AG09319 (cell line): Measurements from ENCODE around the gene ADAP1.
A peak's percentile ranks its signal among the peaks of the same experiment; 100 is the strongest.

ENCODE experiments used
- DNase-seq: peaks from one replicate; pipeline ENCODE4 v3.0.0-alpha.2; 2010; ENCODE audit warnings: low read depth; ENCODE audit errors: extremely low read depth
- TF ChIP-seq, protein P1 (sequence below): IDR thresholded peaks from 2 replicates; pipeline ENCODE4 v1.5.1; 2011; ENCODE audit warnings: low read depth, mild to moderate bottlenecking, inconsistent platforms, low read length, moderate library complexity

The ADAP1 gene

DNA sequence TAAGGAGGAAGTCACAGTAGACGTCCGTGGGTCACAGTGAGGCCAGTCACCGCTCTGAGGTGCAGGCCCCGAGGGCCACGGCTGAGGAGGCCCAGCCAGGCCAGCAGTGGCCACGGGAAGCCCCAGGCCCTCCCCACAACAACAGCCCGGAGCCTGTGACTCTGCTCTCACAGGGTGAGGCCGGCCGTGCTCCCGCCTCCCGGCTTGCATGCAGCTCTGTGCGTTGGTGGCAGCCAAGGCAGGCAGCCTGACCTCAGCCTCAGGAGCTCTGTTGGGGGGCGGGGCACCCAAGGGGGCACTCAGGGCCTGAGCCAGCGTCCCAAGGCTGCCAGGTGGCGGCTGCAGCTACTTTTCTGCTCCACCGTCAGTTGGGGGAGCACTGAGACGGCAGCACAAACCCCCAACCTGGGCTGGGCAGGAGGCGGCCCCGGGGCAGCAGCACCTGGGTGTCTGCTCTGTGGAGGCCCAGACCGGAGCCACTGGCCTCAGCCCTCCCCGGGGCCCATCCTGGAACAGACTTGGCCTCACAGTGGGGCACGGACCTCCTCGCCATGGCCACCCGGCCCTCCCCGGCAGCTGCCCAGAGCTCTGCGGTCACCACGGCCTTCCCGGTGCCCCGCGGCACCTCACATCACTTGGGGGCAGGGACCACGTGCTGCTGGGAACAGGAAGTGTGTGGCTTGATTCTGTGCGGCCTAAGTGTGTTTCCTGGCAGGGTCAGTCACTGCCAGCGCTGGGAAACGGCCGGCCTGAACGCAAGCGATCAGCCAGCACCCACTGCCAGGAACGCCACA lies 41.8 kb upstream of the ADAP1 start:
- DNase-seq, result no peak
- TF ChIP-seq, protein P1, sequence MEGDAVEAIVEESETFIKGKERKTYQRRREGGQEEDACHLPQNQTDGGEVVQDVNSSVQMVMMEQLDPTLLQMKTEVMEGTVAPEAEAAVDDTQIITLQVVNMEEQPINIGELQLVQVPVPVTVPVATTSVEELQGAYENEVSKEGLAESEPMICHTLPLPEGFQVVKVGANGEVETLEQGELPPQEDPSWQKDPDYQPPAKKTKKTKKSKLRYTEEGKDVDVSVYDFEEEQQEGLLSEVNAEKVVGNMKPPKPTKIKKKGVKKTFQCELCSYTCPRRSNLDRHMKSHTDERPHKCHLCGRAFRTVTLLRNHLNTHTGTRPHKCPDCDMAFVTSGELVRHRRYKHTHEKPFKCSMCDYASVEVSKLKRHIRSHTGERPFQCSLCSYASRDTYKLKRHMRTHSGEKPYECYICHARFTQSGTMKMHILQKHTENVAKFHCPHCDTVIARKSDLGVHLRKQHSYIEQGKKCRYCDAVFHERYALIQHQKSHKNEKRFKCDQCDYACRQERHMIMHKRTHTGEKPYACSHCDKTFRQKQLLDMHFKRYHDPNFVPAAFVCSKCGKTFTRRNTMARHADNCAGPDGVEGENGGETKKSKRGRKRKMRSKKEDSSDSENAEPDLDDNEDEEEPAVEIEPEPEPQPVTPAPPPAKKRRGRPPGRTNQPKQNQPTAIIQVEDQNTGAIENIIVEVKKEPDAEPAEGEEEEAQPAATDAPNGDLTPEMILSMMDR, result no peak

DNA sequence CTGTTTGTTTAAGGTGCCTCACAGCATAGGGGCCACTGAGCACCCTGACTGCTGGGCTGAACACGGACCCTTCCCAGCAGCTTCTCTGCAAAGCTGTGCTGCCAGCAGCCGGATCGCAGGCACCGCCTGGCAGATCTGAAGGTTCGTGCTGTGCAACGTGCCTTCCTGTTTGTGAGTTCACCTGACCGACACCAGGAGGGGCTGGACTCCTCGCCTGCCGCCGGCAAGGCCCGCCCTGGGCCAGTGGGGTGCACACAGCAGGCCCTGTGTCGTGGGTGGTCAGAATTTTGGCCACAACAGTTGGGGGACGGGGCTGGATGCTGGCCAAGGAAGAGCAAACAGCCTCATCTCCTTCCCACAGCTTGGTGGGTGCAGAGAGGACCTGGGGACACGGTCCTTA lies 41.1 kb upstream of the ADAP1 start:
- TF ChIP-seq, protein P1, result no peak
- DNase-seq, result no peak

DNA sequence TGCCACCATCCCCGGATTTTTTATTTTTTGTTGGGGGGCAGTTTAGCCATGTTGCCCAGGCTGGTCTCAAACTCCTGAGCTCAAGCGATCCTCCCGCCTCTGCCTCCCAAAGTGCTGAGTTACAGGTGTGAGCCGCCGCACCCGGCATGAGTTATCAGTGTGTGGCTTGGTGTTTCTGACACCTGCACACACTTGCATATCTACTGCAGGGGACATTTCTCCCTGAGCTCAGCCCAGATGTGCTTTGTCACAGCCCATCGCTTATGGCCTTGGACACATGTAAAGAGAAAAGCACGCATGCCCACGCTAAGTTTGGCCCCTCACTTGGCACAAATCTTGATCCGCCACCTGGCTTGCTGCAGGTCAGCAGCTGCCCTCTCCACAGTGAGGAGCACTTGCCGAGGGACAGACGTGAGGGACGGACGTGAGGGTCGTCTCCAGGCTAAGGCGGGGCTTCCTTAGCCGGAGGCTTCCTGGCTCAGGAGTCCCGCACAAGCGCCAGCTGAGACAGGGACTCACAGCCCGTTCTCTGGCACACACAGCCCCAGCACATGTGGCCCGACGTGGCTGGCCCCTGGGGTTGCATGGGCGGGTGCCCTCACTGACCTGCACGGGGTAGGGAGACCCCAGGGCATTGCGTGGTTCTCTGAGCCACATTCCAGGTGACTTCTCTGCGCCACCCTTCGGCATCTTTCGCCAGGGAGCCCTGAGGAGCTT lies 40.3 kb upstream of the ADAP1 start:
- DNase-seq, result no peak
- TF ChIP-seq, protein P1, result no peak

DNA sequence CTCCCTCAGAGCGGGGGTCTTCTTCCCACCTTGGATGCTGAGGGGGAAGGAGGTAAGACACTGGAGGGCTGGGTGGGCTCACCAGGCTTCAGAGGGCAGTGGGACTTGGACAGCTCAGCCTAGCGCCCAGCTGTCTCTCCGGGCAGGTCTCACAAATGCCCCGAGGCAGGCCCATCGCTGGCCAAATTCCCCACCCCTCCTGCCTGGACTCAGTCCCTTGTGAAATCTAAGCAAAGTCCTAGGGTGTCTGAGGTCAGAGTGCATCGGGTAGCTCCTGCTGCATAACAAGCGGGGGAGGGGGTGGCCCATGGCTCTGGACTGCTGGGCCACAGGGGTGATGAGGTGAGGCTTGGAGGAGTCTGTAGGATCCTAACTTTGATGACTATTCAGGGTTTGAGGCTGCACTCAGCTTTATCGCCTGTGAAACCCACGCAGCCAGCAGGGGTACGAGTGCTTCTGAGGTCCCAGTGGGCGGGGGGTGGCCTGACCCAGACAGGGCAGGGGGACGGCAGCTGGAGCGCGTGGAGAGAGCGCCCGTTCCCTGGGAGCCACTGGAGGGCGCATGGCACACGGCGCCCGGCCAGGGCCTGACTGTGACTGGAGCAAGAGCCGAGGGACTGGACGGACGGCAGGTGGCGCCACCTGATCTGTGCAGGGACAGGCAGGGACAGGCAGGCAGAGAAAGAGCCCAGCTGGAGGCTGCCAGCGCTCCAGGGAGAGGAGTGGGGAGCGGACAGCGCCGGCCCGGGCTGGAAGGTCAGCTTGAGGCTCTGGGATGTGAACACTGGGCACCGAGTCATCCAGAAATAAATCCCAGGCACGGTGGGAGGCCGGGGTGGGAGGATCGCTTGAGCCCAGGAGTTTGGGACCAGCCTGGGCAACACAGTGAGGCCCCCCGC lies 38.5 kb upstream of the ADAP1 start:
- TF ChIP-seq, protein P1, result no peak; the same call in none of the 2 replicates
- DNase-seq, result peak; percentile 92

DNA sequence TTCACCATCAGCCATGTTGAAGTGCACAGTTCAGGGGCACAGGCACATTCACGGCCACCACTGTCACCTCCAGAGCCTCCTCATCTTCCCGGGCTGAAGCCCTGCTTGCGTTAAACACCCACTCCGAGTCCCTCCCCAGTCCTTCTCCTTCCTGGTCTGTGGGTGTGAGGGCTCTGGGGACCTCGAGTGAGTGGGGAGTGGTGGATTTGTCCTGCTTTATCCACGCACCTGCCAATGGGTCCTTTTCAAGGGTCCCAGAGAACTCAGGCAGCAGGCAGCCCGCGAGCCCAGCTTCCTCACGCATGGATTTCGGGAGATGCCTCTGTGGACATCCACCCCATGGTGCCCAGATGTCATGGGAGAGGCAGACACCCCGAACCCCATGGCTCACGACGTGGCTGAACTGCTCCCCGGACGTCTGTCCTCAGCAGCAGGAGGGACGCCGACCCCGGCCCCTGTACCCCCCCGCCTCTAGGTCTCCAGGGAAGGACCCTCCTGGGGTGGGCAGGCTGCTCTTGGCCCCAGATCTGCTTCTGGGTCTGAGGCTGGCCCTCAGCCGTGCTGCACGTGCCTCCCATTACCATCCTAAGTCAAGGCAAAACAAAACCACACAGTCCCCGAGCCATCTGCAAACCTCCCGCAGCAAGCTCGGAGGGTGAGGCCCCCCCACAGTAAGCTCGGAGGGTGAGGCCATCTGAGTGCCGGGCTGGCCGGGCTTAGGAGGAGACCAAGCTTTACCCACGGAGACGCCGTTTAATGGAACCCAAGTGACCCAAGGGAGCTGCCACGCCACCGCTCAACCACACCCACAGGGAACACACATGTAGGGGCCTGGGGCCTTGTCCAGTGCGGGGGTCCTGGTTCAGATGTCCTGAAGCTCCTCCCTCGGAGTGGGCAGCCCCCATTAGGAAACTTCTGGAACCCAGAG lies 37.5 kb upstream of the ADAP1 start:
- TF ChIP-seq, protein P1, result no peak
- no peak for DNase-seq

DNA sequence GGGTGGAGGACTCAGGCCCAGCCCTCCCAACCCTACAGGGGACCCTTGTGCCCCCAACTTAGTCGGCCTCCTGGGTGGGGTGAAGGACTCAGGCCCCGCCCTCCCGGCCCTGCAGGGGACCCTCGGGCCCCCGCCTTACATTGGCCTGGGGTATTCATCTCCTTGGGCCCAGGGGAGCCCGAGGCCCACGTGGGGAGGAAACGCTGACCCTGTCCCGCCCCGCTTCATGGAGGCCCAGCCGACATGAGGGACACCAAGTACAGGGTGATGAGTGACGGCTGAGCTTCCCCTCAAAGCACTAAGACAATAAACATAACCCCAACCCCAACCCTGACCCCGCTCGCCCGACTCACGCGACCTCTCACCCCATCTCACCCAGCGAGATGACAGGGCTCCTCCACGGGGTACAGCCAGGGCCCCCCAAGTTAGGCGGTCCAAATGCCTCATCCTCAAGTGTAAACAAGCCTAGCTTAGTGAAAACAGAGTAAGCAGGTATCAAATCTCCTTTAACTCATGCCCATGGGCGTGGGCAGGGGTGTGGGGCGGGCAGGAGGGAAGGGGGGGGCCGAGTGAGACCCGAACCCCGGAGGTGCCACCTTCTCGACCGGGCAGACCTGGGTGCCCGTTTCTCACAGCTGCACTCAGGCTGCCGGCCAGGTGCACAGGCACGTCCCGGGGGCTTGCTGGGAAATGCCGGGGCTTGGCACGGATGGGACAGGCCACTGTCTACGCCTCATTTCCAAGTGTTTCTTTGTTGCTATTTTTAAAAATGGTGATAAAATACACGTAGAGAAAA lies 36.7 kb upstream of the ADAP1 start:
- DNase-seq, result no peak

More for the DNA sequence above, 36.7 kb upstream of the ADAP1 start:
- TF ChIP-seq, protein P1, result no peak
